Mesenchymal stem cell (in vitro differentiated cells and primary cell): Measurements from ENCODE around the gene CCDC144A.
"Not testable (repeated sequence)": the region's sequence is repeated elsewhere in the genome, so short reads cannot be mapped to it uniquely, and the experiment has no call there.

Experiments
- DNase-seq: peaks from one replicate; pipeline ENCODE4 v3.0.0-alpha.2; 2013
- H2AFZ ChIP-seq: one replicate; pipeline ENCODE4 v1.6.1; 2013; ENCODE audit warnings: low read depth, mild to moderate bottlenecking, control low read depth, inconsistent platforms, low read length, moderate library complexity
- H2AK5ac ChIP-seq: 2 replicates; pipeline ENCODE4 v1.6.1; 2013; ENCODE audit warnings: low read length, moderate library complexity, mild to moderate bottlenecking, inconsistent platforms; ENCODE audit not compliant: severe bottlenecking
- H2BK120ac ChIP-seq: one replicate; pipeline ENCODE4 v1.6.1; 2013; ENCODE audit warnings: low read depth, mild to moderate bottlenecking, inconsistent platforms, low read length, moderate library complexity
- H2BK12ac ChIP-seq, 2 experiments: one replicate each; pipeline ENCODE4 v1.6.1; 2013; ENCODE audit warnings: inconsistent platforms in 2 of 2, low read length in 2 of 2, mild to moderate bottlenecking in 2 of 2, moderate library complexity in 2 of 2, control low read depth in 1 of 2
- H2BK15ac ChIP-seq: one replicate; pipeline ENCODE4 v1.6.1; 2013; ENCODE audit warnings: mild to moderate bottlenecking, low read depth, inconsistent platforms; ENCODE audit not compliant: poor library complexity, severe bottlenecking
- H2BK5ac ChIP-seq: 2 replicates; pipeline ENCODE4 v1.6.1; 2013; ENCODE audit warnings: low read depth, mild to moderate bottlenecking, low read length, control low read depth, inconsistent platforms; ENCODE audit not compliant: poor library complexity, severe bottlenecking
- H3K14ac ChIP-seq, 2 experiments: one replicate each; pipeline ENCODE4 v1.6.1; 2013; ENCODE audit warnings: inconsistent platforms in 2 of 2, low read length in 2 of 2, control low read depth in 1 of 2, mild to moderate bottlenecking in 1 of 2, moderate library complexity in 1 of 2
- H3K18ac ChIP-seq, 2 experiments: one replicate each; pipeline ENCODE4 v1.6.1; 2013; ENCODE audit warnings: inconsistent platforms in 2 of 2, low read length in 2 of 2, control low read depth in 1 of 2, low read depth in 1 of 2, mild to moderate bottlenecking in 1 of 2
- H3K23ac ChIP-seq, 2 experiments: one replicate each; pipeline ENCODE4 v1.6.1; 2013; ENCODE audit warnings: inconsistent platforms in 2 of 2, low read length in 2 of 2, mild to moderate bottlenecking in 2 of 2, moderate library complexity in 2 of 2, control low read depth in 1 of 2
- H3K27ac ChIP-seq: 2 replicates; pipeline ENCODE4 v1.5.1; 2013; ENCODE audit warnings: mild to moderate bottlenecking, moderate library complexity, low read length, control low read depth, inconsistent platforms; ENCODE audit not compliant: poor library complexity, severe bottlenecking
- H3K27me3 ChIP-seq, 2 experiments: 2 replicates each; pipeline versions ENCODE4 v1.6.1 to v1.7.0; 2013; ENCODE audit warnings: low read length in 2 of 2, mild to moderate bottlenecking in 2 of 2, moderate library complexity in 2 of 2, control low read depth in 1 of 2, inconsistent platforms in 1 of 2; ENCODE audit not compliant: control insufficient read depth in 1 of 2, insufficient read depth in 1 of 2
- H3K36me3 ChIP-seq, 2 experiments: 2 replicates each; pipeline versions ENCODE4 v1.6.1 to v1.7.0; 2013; ENCODE audit warnings: low read length in 2 of 2, control low read depth in 1 of 2, inconsistent platforms in 1 of 2, low read depth in 1 of 2, mild to moderate bottlenecking in 1 of 2; ENCODE audit not compliant: insufficient read depth in 2 of 2, control insufficient read depth in 1 of 2
- H3K4ac ChIP-seq, 2 experiments: one replicate each; pipeline ENCODE4 v1.6.1; 2013; ENCODE audit warnings: inconsistent platforms in 2 of 2, low read length in 2 of 2, mild to moderate bottlenecking in 2 of 2, moderate library complexity in 2 of 2, control low read depth in 1 of 2, low read depth in 1 of 2
- H3K4me1 ChIP-seq: 2 replicates; pipeline ENCODE4 v1.6.1; 2013; ENCODE audit warnings: low read depth, low read length, control low read depth; ENCODE audit not compliant: control insufficient read depth, insufficient read depth
- H3K4me2 ChIP-seq: 2 replicates; pipeline ENCODE4 v1.6.1; 2013; ENCODE audit warnings: low read length, mild to moderate bottlenecking, inconsistent platforms; ENCODE audit not compliant: poor library complexity, severe bottlenecking
- H3K4me3 ChIP-seq, 2 experiments: 2 replicates each; pipeline versions ENCODE4 v1.5.1 to v1.7.0; 2013; ENCODE audit warnings: low read length in 2 of 2, mild to moderate bottlenecking in 2 of 2, control low read depth in 1 of 2, low read depth in 1 of 2; ENCODE audit not compliant: insufficient read depth in 1 of 2
- H3K79me1 ChIP-seq: replicated peaks from 2 replicates; pipeline ENCODE4 v1.6.1; 2013; ENCODE audit warnings: mild to moderate bottlenecking, control low read depth, low read length, inconsistent platforms; ENCODE audit not compliant: poor library complexity, severe bottlenecking
- H3K9ac ChIP-seq: 2 replicates; pipeline ENCODE4 v1.7.0; 2013; ENCODE audit warnings: mild to moderate bottlenecking, low read length, moderate library complexity
- H3K9me3 ChIP-seq: 2 replicates; pipeline ENCODE4 v1.7.0; 2013; ENCODE audit warnings: mild to moderate bottlenecking, low read length; ENCODE audit not compliant: control insufficient read depth
- H4K8ac ChIP-seq: one replicate; pipeline ENCODE4 v1.6.1; 2013; ENCODE audit warnings: inconsistent platforms, mild to moderate bottlenecking, low read length, moderate library complexity
- H4K91ac ChIP-seq: one replicate; pipeline ENCODE4 v1.6.1; 2013; ENCODE audit warnings: mild to moderate bottlenecking, low read length, inconsistent platforms
- WGBS: methylation state at CpG from one replicate; pipeline ENCODE4 v1.1.7; 2013; ENCODE audit warnings: mixed read lengths; 5-methylcytosine and 5-hydroxymethylcytosine counted together

Gene CCDC144A

GRCh38 chr17:16806599-16806998 lies 116.6 kb downstream of the CCDC144A start:
- H2AFZ ChIP-seq, H3K23ac ChIP-seq, H3K27ac ChIP-seq, H2BK120ac ChIP-seq, H2BK12ac ChIP-seq, H3K27me3 ChIP-seq, H3K18ac ChIP-seq, DNase-seq, H2BK5ac ChIP-seq, H3K9me3 ChIP-seq, H4K91ac ChIP-seq, H3K14ac ChIP-seq, H3K9ac ChIP-seq, H3K4me2 ChIP-seq, H3K4me1 ChIP-seq, H4K8ac ChIP-seq, H2AK5ac ChIP-seq, H3K4me3 ChIP-seq, H3K79me1 ChIP-seq, H2BK15ac ChIP-seq, H3K4ac ChIP-seq, H3K36me3 ChIP-seq: not testable (repeated sequence)
- WGBS: 100% methylated on average over 1 of the region's 4 CpGs

GRCh38 chr17:16807620-16808019 lies 117.6 kb downstream of the CCDC144A start:
- not testable (repeated sequence) for H2BK12ac ChIP-seq, H2BK15ac ChIP-seq, H2AFZ ChIP-seq, H3K4me3 ChIP-seq, H3K18ac ChIP-seq, H3K9ac ChIP-seq, H4K91ac ChIP-seq, DNase-seq, H2AK5ac ChIP-seq, H3K36me3 ChIP-seq, H3K14ac ChIP-seq, H3K4me1 ChIP-seq, H3K27ac ChIP-seq, H4K8ac ChIP-seq, H3K79me1 ChIP-seq, H3K4ac ChIP-seq, H3K23ac ChIP-seq, H2BK5ac ChIP-seq, H2BK120ac ChIP-seq, H3K9me3 ChIP-seq, H3K4me2 ChIP-seq, H3K27me3 ChIP-seq
- no CpG with 5 or more reads among the region's 9 CpGs for WGBS

DNA sequence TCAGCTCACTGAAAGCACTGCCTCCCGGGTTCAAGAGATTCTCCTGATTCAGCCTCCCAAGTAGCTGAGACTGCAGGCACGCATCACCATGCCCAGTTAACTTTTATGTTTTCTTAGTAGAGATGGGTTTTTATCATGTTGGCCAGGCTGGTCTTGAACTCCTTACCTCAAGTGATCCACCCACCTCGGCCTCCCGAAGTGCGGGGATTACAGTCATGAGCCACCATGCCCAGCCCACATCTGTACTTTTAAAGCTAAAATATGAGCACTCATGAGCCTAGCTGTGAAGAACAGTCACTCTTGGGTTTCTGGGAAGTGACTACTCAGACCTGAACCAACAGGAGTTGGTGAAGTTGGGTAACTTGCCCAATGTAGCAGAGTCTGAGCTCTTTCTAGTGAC lies 120.2 kb downstream of the CCDC144A start:
- no CpG with 5 or more reads among the region's 5 CpGs for WGBS
- not testable (repeated sequence) for H2BK5ac ChIP-seq, H3K4me2 ChIP-seq

GRCh38 chr17:16812126-16812525 lies 122.1 kb downstream of the CCDC144A start:
- not testable (repeated sequence) for H3K4me3 ChIP-seq, H3K9ac ChIP-seq, H4K91ac ChIP-seq, DNase-seq, H3K4ac ChIP-seq, H2AFZ ChIP-seq, H2BK120ac ChIP-seq, H3K4me2 ChIP-seq, H3K36me3 ChIP-seq, H4K8ac ChIP-seq, H3K27ac ChIP-seq, H3K79me1 ChIP-seq, H2BK15ac ChIP-seq, H3K18ac ChIP-seq, H2AK5ac ChIP-seq, H2BK5ac ChIP-seq, H3K14ac ChIP-seq, H3K9me3 ChIP-seq, H2BK12ac ChIP-seq, H3K4me1 ChIP-seq, H3K23ac ChIP-seq
- 75% methylated on average over 1 of the region's 7 CpGs for WGBS
- peaks cover 0 to 13% of the 10 kb centered on the region in 2 experiments for H3K27me3 ChIP-seq

More for the DNA sequence above, 120.2 kb downstream of the CCDC144A start:
- H2BK15ac ChIP-seq, H3K23ac ChIP-seq, H2AK5ac ChIP-seq, H4K8ac ChIP-seq, DNase-seq, H4K91ac ChIP-seq, H3K4me1 ChIP-seq, H3K14ac ChIP-seq, H2BK120ac ChIP-seq, H3K27me3 ChIP-seq, H3K9me3 ChIP-seq, H3K4me3 ChIP-seq, H3K36me3 ChIP-seq, H3K4ac ChIP-seq, H3K79me1 ChIP-seq, H3K27ac ChIP-seq, H3K18ac ChIP-seq, H3K9ac ChIP-seq, H2BK12ac ChIP-seq, H2AFZ ChIP-seq: not testable (repeated sequence)
